Chondrocyte (in vitro differentiated cells): ENCODE data around the gene CERS3. TPM values are rescaled to one million over a fixed set of nuclear protein-coding genes. Genes with fewer than 3 reads are reported as not detected.

ENCODE experiments used
- DNase-seq: peaks from one replicate; pipeline ENCODE4 v3.0.0; 2021; ENCODE audit warnings: mixed read lengths, low spot score
- H3K27ac Mint-ChIP-seq: one replicate; pipeline ENCODE4 v1.8.0; 2021; ENCODE audit warnings: mild to moderate bottlenecking, moderate library complexity, mixed read lengths; ENCODE audit not compliant: unreplicated experiment
- H3K27me3 Mint-ChIP-seq: 2 replicates; pipeline ENCODE4 v1.8.0; 2021; ENCODE audit warnings: low read depth, mixed read lengths
- H3K36me3 Mint-ChIP-seq: 2 replicates; pipeline ENCODE4 v1.8.0; 2021; ENCODE audit warnings: low read depth, mixed read lengths
- H3K4me1 Mint-ChIP-seq: 2 replicates; pipeline ENCODE4 v1.8.0; 2021; ENCODE audit warnings: low read depth, mild to moderate bottlenecking, mixed read lengths
- H3K4me3 Mint-ChIP-seq: one replicate; pipeline ENCODE4 v1.8.0; 2021; ENCODE audit warnings: mild to moderate bottlenecking, moderate library complexity, mixed read lengths; ENCODE audit not compliant: unreplicated experiment
- H3K9me3 Mint-ChIP-seq: 2 replicates; pipeline ENCODE4 v1.8.0; 2021; ENCODE audit warnings: low read depth, mixed read lengths
- CTCF ChIP-seq: fragments of 200-600 bp; sonication (generic); IDR thresholded peaks from 2 replicates; pipeline ENCODE4 v1.5.0; 2021; ENCODE audit warnings: antibody characterized with exemption, mild to moderate bottlenecking, moderate library complexity
- total RNA-seq: library from RNA; stranded (reverse); gene quantifications from 3 replicates; pipeline ENCODE4 v1.2.1, GENCODE V29; 2021

Gene CERS3
- total RNA-seq, 1 donor from 2014 or later = not detected

- Mint-ChIP-seq H3K27ac (no peak overlapping the region), H3K36me3 (no peaks in the 10 kb centered on the region), H3K4me1 (peaks cover 4% of the 10 kb centered on the region), H3K27me3 (peaks cover 2% of the 10 kb centered on the region), H3K4me3 (no peak overlapping the region), H3K9me3 (no peaks in the 10 kb centered on the region)
- DNase-seq = no peak
- no peak for TF ChIP-seq CTCF
These were observed 94.7 kb downstream of the CERS3 start for GRCh38 chr15:100434038-100434437.

- no peaks in the 10 kb centered on the region for H3K9me3 Mint-ChIP-seq
- no peaks in the 10 kb centered on the region for H3K36me3 Mint-ChIP-seq
- DNase-seq = no peak
- H3K4me3 Mint-ChIP-seq = no peak overlapping the region
- no peak overlapping the region for H3K27ac Mint-ChIP-seq
- H3K4me1 Mint-ChIP-seq = no peaks in the 10 kb centered on the region
- TF ChIP-seq CTCF = no peak
- peaks cover 2% of the 10 kb centered on the region for H3K27me3 Mint-ChIP-seq
These were observed 95.4 kb downstream of the CERS3 start for GRCh38 chr15:100433304-100433703.

GRCh38 chr15:100430411-100430810 is 98.3 kb downstream of the CERS3 start:
- TF ChIP-seq CTCF = no peak
- peaks cover 5% of the 10 kb centered on the region for H3K9me3 Mint-ChIP-seq
- H3K4me1 Mint-ChIP-seq = no peaks in the 10 kb centered on the region
- H3K4me3 Mint-ChIP-seq = no peak overlapping the region
- DNase-seq = no peak
- H3K27me3 Mint-ChIP-seq = peaks cover 2% of the 10 kb centered on the region
- H3K27ac Mint-ChIP-seq = no peak overlapping the region
- H3K36me3 Mint-ChIP-seq = no peaks in the 10 kb centered on the region

GRCh38 chr15:100429116-100429728 is 99.5 kb downstream of the CERS3 start:
- no peaks in the 10 kb centered on the region for H3K4me1 Mint-ChIP-seq
- peaks cover 15% of the 10 kb centered on the region for H3K9me3 Mint-ChIP-seq
- peaks cover 2% of the 10 kb centered on the region for H3K27me3 Mint-ChIP-seq
- TF ChIP-seq CTCF = no peak
- DNase-seq = no peak
- no peak overlapping the region for H3K4me3 Mint-ChIP-seq
- peaks cover 2% of the 10 kb centered on the region for H3K36me3 Mint-ChIP-seq
- H3K27ac Mint-ChIP-seq = no peak overlapping the region

GRCh38 chr15:100426937-100427336 is 101.8 kb downstream of the CERS3 start:
- Mint-ChIP-seq H3K4me3 (no peak overlapping the region), H3K36me3 (peaks cover 4% of the 10 kb centered on the region), H3K27ac (no peak overlapping the region), H3K9me3 (peaks cover 26% of the 10 kb centered on the region), H3K27me3 (peaks cover 2% of the 10 kb centered on the region), H3K4me1 (no peaks in the 10 kb centered on the region)
- DNase-seq = no peak
- TF ChIP-seq CTCF = no peak
